A549 (cell line): ENCODE results near the gene SCIN. TPM values are rescaled to one million over a fixed set of nuclear protein-coding genes. Genes with fewer than 3 reads are reported as not detected.
"Not testable (repeated sequence)": the region's sequence is repeated elsewhere in the genome, so short reads cannot be mapped to it uniquely, and the experiment has no call there.

ENCODE experiments used
- ATAC-seq, 2 experiments: fragments of 200-7000 bp in 1 of 2; fragments of >200 bp in 1 of 2; cut with Nextera tagmentation in 1 of 2; cut with Tn5 transposase in 1 of 2; 3 replicates each; pipeline versions ENCODE4 v1.8.0 to v1.9.1; 2018 to 2020; ENCODE audit warnings: mild to moderate bottlenecking in 1 of 2, moderate library complexity in 1 of 2
- CTCF ChIA-PET: fragments of 300-600 bp; sonication (Branson Sonifier 250); formaldehyde crosslinking; extraction: SDS; loops from one replicate; lab custom pipeline; 2021; ENCODE audit warnings: antibody characterized with exemption, inconsistent platforms; lab: Yijun Ruan, JAX
- POLR2A ChIA-PET: fragments of 350-600 bp; formaldehyde crosslinking; extraction: SDS; loops from one replicate; lab custom pipeline; 2021; ENCODE audit warnings: antibody characterized with exemption, inconsistent platforms; lab: Yijun Ruan, JAX
- DNase-seq, 2 experiments: peaks; one replicate each; pipeline versions ENCODE4 v3.0.0 to v3.0.0-alpha.2; 2011 to 2016; ENCODE audit warnings: low read depth in 1 of 2, low spot score in 1 of 2
- FAIRE-seq: peaks from 2 replicates; lab custom pipeline; 2011; peaks lifted over from hg19 to GRCh38; lab: Jason Lieb, UNC
- H3K27ac ChIP-seq, 2 experiments: fragments of >200 bp; sonication (Bioruptor Twin); formaldehyde crosslinking; 3 replicates each; pipeline ENCODE4 v1.5.1; 2016 to 2017
- H3K4me1 ChIP-seq: fragments of >200 bp; sonication (Bioruptor Twin); formaldehyde crosslinking; 3 replicates; pipeline ENCODE4 v1.6.1; 2016
- H3K4me2 ChIP-seq: fragments of >200 bp; sonication (Bioruptor Twin); formaldehyde crosslinking; 3 replicates; pipeline ENCODE4 v1.6.1; 2016
- H3K4me3 ChIP-seq: fragments of >200 bp; sonication (Bioruptor Twin); formaldehyde crosslinking; 3 replicates; pipeline ENCODE4 v1.5.1; 2016
- H3K9me3 ChIP-seq: fragments of >200 bp; sonication (Bioruptor Twin); formaldehyde crosslinking; 3 replicates; pipeline ENCODE4 v1.6.1; 2016
- ATOH8 ChIP-seq: fragments of 250-450 bp; sonication (Bioruptor Pico); IDR thresholded peaks from 2 replicates; pipeline ENCODE4 v1.5.0; 2020; ENCODE audit warnings: low read depth, mild to moderate bottlenecking, moderate library complexity
- EHMT2 ChIP-seq: fragments of 200-600 bp; sonication (generic); IDR thresholded peaks from 2 replicates; pipeline ENCODE4 v1.6.1; 2016; ENCODE audit warnings: antibody characterized with exemption, low read depth, mild to moderate bottlenecking, moderate library complexity
- FOXS1 ChIP-seq: fragments of 250-450 bp; sonication (Bioruptor Pico); IDR thresholded peaks from 2 replicates; pipeline ENCODE4 v1.5.0; 2020; ENCODE audit warnings: mild to moderate bottlenecking, moderate library complexity
- GATA3 ChIP-seq: IDR thresholded peaks from 2 replicates; pipeline ENCODE4 v1.6.1; 2012; ENCODE audit warnings: borderline replicate concordance
- HES2 ChIP-seq: fragments of >200 bp; sonication (Bioruptor Twin); formaldehyde crosslinking; IDR thresholded peaks from 2 replicates; pipeline ENCODE4 v1.6.1; 2016
- HEYL ChIP-seq: fragments of 250-450 bp; sonication (Bioruptor Pico); IDR thresholded peaks from 2 replicates; pipeline ENCODE4 v1.8.0; 2021; ENCODE audit warnings: mild to moderate bottlenecking, moderate library complexity
- HMGXB4 ChIP-seq: fragments of 250-450 bp; sonication (Bioruptor Pico); IDR thresholded peaks from 2 replicates; pipeline ENCODE4 v1.5.0; 2021; ENCODE audit warnings: mild to moderate bottlenecking, moderate library complexity, borderline replicate concordance
- HOXA7 ChIP-seq: fragments of 250-450 bp; sonication (Bioruptor Pico); IDR thresholded peaks from 2 replicates; pipeline ENCODE4 v1.5.0; 2020; ENCODE audit warnings: mild to moderate bottlenecking, moderate library complexity
- HOXB13 ChIP-seq: fragments of 250-450 bp; sonication (Bioruptor Pico); IDR thresholded peaks from 2 replicates; pipeline ENCODE4 v1.5.0; 2020; ENCODE audit warnings: low read depth, mild to moderate bottlenecking, moderate library complexity
- HOXB5 ChIP-seq: fragments of 250-450 bp; sonication (Bioruptor Pico); IDR thresholded peaks from 2 replicates; pipeline ENCODE4 v1.5.0; 2020; ENCODE audit warnings: mild to moderate bottlenecking, moderate library complexity
- JUN ChIP-seq, 2 experiments: fragments of >200 bp; sonication (Bioruptor Twin); formaldehyde crosslinking; IDR thresholded peaks; 2 replicates in 1 of 2; 3 replicates in 1 of 2; pipeline ENCODE4 v1.6.1; 2016 to 2017
- KDM1A ChIP-seq: fragments of 200-600 bp; sonication (generic); IDR thresholded peaks from 2 replicates; pipeline ENCODE4 v1.6.1; 2016; ENCODE audit warnings: low read depth, mild to moderate bottlenecking
- MAFK ChIP-seq: fragments of 450-650 bp; IDR thresholded peaks from 2 replicates; pipeline ENCODE4 v1.6.1; 2014; ENCODE audit not compliant: partially characterized antibody
- NFE2L2 ChIP-seq: fragments of 150-350 bp; conservative IDR thresholded peaks from 2 replicates; pipeline ENCODE4 v1.6.1; 2014; ENCODE audit warnings: low read length
- PHF8 ChIP-seq: fragments of 200-600 bp; sonication (generic); IDR thresholded peaks from 2 replicates; pipeline ENCODE4 v1.6.1; 2016; ENCODE audit warnings: low read depth, mild to moderate bottlenecking, antibody characterized with exemption, moderate library complexity, borderline replicate concordance
- POLR2AphosphoS2 ChIP-seq: conservative IDR thresholded peaks from 2 replicates; pipeline ENCODE4 v1.6.1; 2012; ENCODE audit warnings: low read length, improper control_type of control experiment, inconsistent platforms
- RCOR1 ChIP-seq: fragments of 150-350 bp; IDR thresholded peaks from 2 replicates; pipeline ENCODE4 v1.6.1; 2014; ENCODE audit warnings: antibody characterized with exemption, low read length, low read depth
- REST ChIP-seq: fragments of 200-600 bp; sonication (generic); IDR thresholded peaks from 2 replicates; pipeline ENCODE4 v1.6.1; 2016; ENCODE audit warnings: antibody characterized with exemption, mild to moderate bottlenecking, moderate library complexity
- RFX5 ChIP-seq: fragments of 450-650 bp; IDR thresholded peaks from 2 replicates; pipeline ENCODE4 v1.7.1; 2014; ENCODE audit warnings: antibody characterized with exemption, mild to moderate bottlenecking, moderate library complexity
- SREBF2 ChIP-seq: fragments of 450-650 bp; IDR thresholded peaks from 2 replicates; pipeline ENCODE4 v1.6.1; 2014; ENCODE audit warnings: mild to moderate bottlenecking, moderate library complexity
- ZSCAN20 ChIP-seq: fragments of 250-450 bp; sonication (Bioruptor Pico); IDR thresholded peaks from 2 replicates; pipeline ENCODE4 v1.8.0; 2022; ENCODE audit warnings: mild to moderate bottlenecking, moderate library complexity
- WGBS: methylation state at CpG from one replicate; pipeline ENCODE4 v1.1.6; 2017; ENCODE audit errors: missing lambda C conversion rate; 5-methylcytosine and 5-hydroxymethylcytosine counted together
- polyA plus RNA-seq, 4 experiments: library from polyadenylated mRNA; depleted of rRNA in 3 of 4; stranded (reverse); fragments of >200 nt; fragmentation: RNase III in 1 of 4; extraction: RNeasy Plus Mini Kit Qiagen cat#74134 plus additional on column Dnase treatment in 1 of 4; gene quantifications; 2 replicates in 3 of 4; 3 replicates in 1 of 4; pipeline ENCODE4 v1.2.3, GENCODE V29; 2011 to 2017

Gene SCIN
- polyA plus RNA-seq, 2 of the 4 experiments (the other 2 are of a cell fraction): 0.05 to 0.27 TPM

GRCh38 chr7:12686891-12687717 lies 116.6 kb downstream of the SCIN start, which contains the start of gene ARL4A (continued):
- TF ChIP-seq POLR2AphosphoS2: no peak
- TF ChIP-seq HOXB13 (CRISPR knock-in tag): no peak
- TF ChIP-seq GATA3: no peak
- no peak; the same call in 1 of the 2 replicates for TF ChIP-seq ATOH8 (CRISPR knock-in tag)
- no peak for TF ChIP-seq HEYL (CRISPR knock-in tag)
- no peak for TF ChIP-seq HOXB5
- TF ChIP-seq REST: no peak; the same call in 1 of the 2 replicates
- no peak for TF ChIP-seq HOXA7 (CRISPR knock-in tag)
- TF ChIP-seq EHMT2: no peak
- TF ChIP-seq FOXS1: no peak
- no peak for TF ChIP-seq RFX5
- TF ChIP-seq NFE2L2: no peak
- TF ChIP-seq HMGXB4: no peak; the same call in 1 of the 2 replicates
- TF ChIP-seq HES2: no peak
- no peak for TF ChIP-seq SREBF2
- TF ChIP-seq ZSCAN20: no peak
- TF ChIP-seq PHF8: peak; percentile 94; the same call in 1 of the 2 replicates
- TF ChIP-seq KDM1A: no peak

GRCh38 chr7:12687718-12688171 lies 117.2 kb downstream of the SCIN start:
- TF ChIP-seq RCOR1 (no peak), MAFK (peak; percentile 97), JUN (IDR thresholded peaks at IDR 0.05) (0 out of 5 replicates have a peak, but pooled peaks have one; percentile 0 to 5)
- ATAC-seq (peak in 1 of 2 experiments; percentile 2; a peak in 3 of 6 replicates), DNase-seq (peak in 1 of 2 experiments; percentile 33), FAIRE-seq (no peak)
- POLR2A ChIA-PET: interaction anchor here (0.6 to 3.2 kb wide), 24 partner anchors 8 to 575 kb away, joined by 3 to 43 read pairs (median 6); no protein-coding TSS in a partner anchor
- Histone ChIP-seq H3K27ac (peak overlapping the region; percentile 98 to 99), H3K9me3 (no peaks in the 10 kb centered on the region), H3K4me1 (peaks cover 43% of the 10 kb centered on the region; the same call in 2 of the 3 replicates), H3K4me3 (peak overlapping the region; percentile 92), H3K4me2 (peak overlapping the region; percentile 86)
- CTCF ChIA-PET: interaction anchor here (0.6 to 8.4 kb wide), 50 partner anchors 8 to 588 kb away, joined by 3 to 122 read pairs (median 9); no protein-coding TSS in a partner anchor
- WGBS: 6% methylated on average over 12 of the region's 12 CpGs

- FAIRE-seq, H3K27ac ChIP-seq, H3K9me3 ChIP-seq, ATAC-seq, DNase-seq: not testable (repeated sequence)
- POLR2A ChIA-PET: interaction anchor here (3.0 kb wide), 1 partner anchor 354 kb away, joined by 21 read pairs; no protein-coding TSS in a partner anchor
- CTCF ChIA-PET: interaction anchor here (1.1 to 8.4 kb wide), 3 partner anchors 50 to 573 kb away, joined by 3 to 122 read pairs (median 38); no protein-coding TSS in a partner anchor
- Histone ChIP-seq H3K4me2 (peak overlapping the region; percentile 86), H3K4me1 (peaks cover 45% of the 10 kb centered on the region), H3K4me3 (peak overlapping the region; percentile 92)
- WGBS: 74% methylated on average over 3 of the region's 3 CpGs
Measured at GRCh38 chr7:12688485-12689170, 118.1 kb downstream of the SCIN start.
